GM13976 (cell line): ENCODE results near the gene TMPO.
"Not testable (repeated sequence)": the region's sequence is repeated elsewhere in the genome, so short reads cannot be mapped to it uniquely, and the experiment has no call there.

Experiments
- DNase-seq: peaks from one replicate; pipeline ENCODE4 v3.0.0; 2012; ENCODE audit warnings: low spot score
- CTCF ChIP-seq: IDR thresholded peaks from 2 replicates; pipeline ENCODE4 v1.5.1; 2012; ENCODE audit warnings: borderline replicate concordance, mild to moderate bottlenecking; ENCODE audit not compliant: insufficient read depth; ENCODE audit errors: extremely low read depth, missing control alignments, control extremely low read depth
- in situ Hi-C: fragments of 300-500 bp; cut with MboI; formaldehyde crosslinking; loops from one replicate; pipeline ENCODE4 v1.12.0; 2022; ENCODE audit warnings: low sequenced_read_pairs, mixed read lengths, inconsistent platforms; ENCODE audit not compliant: unreplicated experiment

TMPO gene

GRCh38 chr12:98471085-98471484, 44.3 kb upstream of the TMPO start:
- DNase-seq: no peak
- in situ Hi-C loops: no loop called here
- no peak for TF ChIP-seq CTCF

- in situ Hi-C loops: no loop called here
- no peak for TF ChIP-seq CTCF
- no peak for DNase-seq
Observed at GRCh38 chr12:98475565-98475908, 39.9 kb upstream of the TMPO start.

GRCh38 chr12:98478606-98479005, 36.8 kb upstream of the TMPO start:
- no peak for DNase-seq
- in situ Hi-C loops: no loop called here
- TF ChIP-seq CTCF: no peak

- DNase-seq: no peak
- no peak for TF ChIP-seq CTCF
Observed at GRCh38 chr12:98483621-98484503, 31.5 kb upstream of the TMPO start.

GRCh38 chr12:98485792-98486340, 29.5 kb upstream of the TMPO start:
- in situ Hi-C loops: no loop called here
- TF ChIP-seq CTCF: no peak

More at GRCh38 chr12:98483621-98484503, 31.5 kb upstream of the TMPO start:
- in situ Hi-C loops: no loop called here

GRCh38 chr12:98488416-98488815, 27.0 kb upstream of the TMPO start:
- in situ Hi-C loops, DNase-seq: not testable (repeated sequence)

More at GRCh38 chr12:98485792-98486340, 29.5 kb upstream of the TMPO start:
- no peak for DNase-seq

GRCh38 chr12:98489176-98489575, 26.2 kb upstream of the TMPO start:
- no peak for DNase-seq

More at GRCh38 chr12:98489176-98489575, 26.2 kb upstream of the TMPO start:
- in situ Hi-C loops: no loop called here
- no peak for TF ChIP-seq CTCF
